HEK293 (cell line): Measurements from ENCODE around the gene ADGRG7.

Experiments used
- CTCF ChIA-PET: fragments of 350-600 bp; formaldehyde crosslinking; extraction: SDS; loops from one replicate; lab custom pipeline; 2021; ENCODE audit warnings: antibody characterized with exemption; lab: Yijun Ruan, JAX
- POLR2A ChIA-PET: fragments of 300-600 bp; formaldehyde crosslinking; extraction: SDS; loops from one replicate; lab custom pipeline; 2020; ENCODE audit warnings: antibody characterized with exemption, inconsistent platforms; lab: Yijun Ruan, JAX
- H3K27ac ChIP-seq: fragments of 200-500 bp; sonication (Bioruptor generic); 2 replicates; pipeline ENCODE4 v1.5.1; 2014; ENCODE audit warnings: low read depth, low read length, control low read depth, inconsistent platforms; ENCODE audit errors: extremely low read depth
- H3K36me3 ChIP-seq, 2 experiments: fragments of 200-500 bp in 1 of 2; sonication (Bioruptor generic) in 1 of 2; 1 replicate in 1 of 2; 2 replicates in 1 of 2; pipeline ENCODE4 v1.5.1; 2014 to 2017; ENCODE audit warnings: inconsistent platforms in 2 of 2, low read length in 2 of 2; ENCODE audit not compliant: control insufficient read depth in 2 of 2, insufficient read depth in 1 of 2
- H3K4me1 ChIP-seq: fragments of 200-500 bp; sonication (Bioruptor generic); 2 replicates; pipeline ENCODE4 v1.5.1; 2014; ENCODE audit warnings: mild to moderate bottlenecking, low read length, inconsistent platforms; ENCODE audit not compliant: control insufficient read depth, insufficient read depth
- H3K4me3 ChIP-seq: 2 replicates; pipeline ENCODE4 v1.5.1; 2011; ENCODE audit warnings: low read depth, mild to moderate bottlenecking, control low read depth, low read length, moderate library complexity
- H3K9me3 ChIP-seq: fragments of 200-500 bp; sonication (Bioruptor generic); 2 replicates; pipeline ENCODE4 v1.5.1; 2014; ENCODE audit warnings: low read depth, low read length, inconsistent platforms; ENCODE audit not compliant: control insufficient read depth, insufficient read depth
- GLIS2 ChIP-seq: fragments of 450-650 bp; formaldehyde crosslinking; IDR thresholded peaks from 2 replicates; pipeline ENCODE4 v1.5.1; 2016; ENCODE audit warnings: missing biosample characterization, missing genetic modification characterization
- WT1 ChIP-seq: fragments of 450-650 bp; formaldehyde crosslinking; IDR thresholded peaks from 2 replicates; pipeline ENCODE4 v1.5.1; 2016; ENCODE audit warnings: missing biosample characterization, missing genetic modification characterization
- ZBTB1 ChIP-seq: fragments of 450-650 bp; formaldehyde crosslinking; IDR thresholded peaks from 2 replicates; pipeline ENCODE4 v1.5.1; 2016; ENCODE audit warnings: missing biosample characterization, missing genetic modification characterization
- ZBTB20 ChIP-seq: fragments of 450-650 bp; formaldehyde crosslinking; IDR thresholded peaks from 2 replicates; pipeline ENCODE4 v1.5.1; 2016; ENCODE audit warnings: missing biosample characterization, missing genetic modification characterization
- ZFP37 ChIP-seq: fragments of 450-650 bp; formaldehyde crosslinking; IDR thresholded peaks from 2 replicates; pipeline ENCODE4 v1.5.1; 2016; ENCODE audit warnings: missing biosample characterization, missing genetic modification characterization
- ZNF426 ChIP-seq: fragments of 450-650 bp; formaldehyde crosslinking; IDR thresholded peaks from 2 replicates; pipeline ENCODE4 v1.5.1; 2017; ENCODE audit warnings: missing biosample characterization, missing genetic modification characterization, mild to moderate bottlenecking, inconsistent platforms, moderate library complexity
- ZNF548 ChIP-seq: fragments of 450-650 bp; formaldehyde crosslinking; IDR thresholded peaks from 2 replicates; pipeline ENCODE4 v1.5.1; 2016; ENCODE audit warnings: missing biosample characterization, missing genetic modification characterization
- ZNF561 ChIP-seq: fragments of 450-650 bp; IDR thresholded peaks from 2 replicates; pipeline ENCODE4 v1.5.1; 2018; ENCODE audit warnings: missing biosample characterization, missing genetic modification characterization, borderline replicate concordance
- ZNF629 ChIP-seq: fragments of 450-650 bp; formaldehyde crosslinking; IDR thresholded peaks from 2 replicates; pipeline ENCODE4 v1.5.1; 2017; ENCODE audit warnings: missing biosample characterization, missing genetic modification characterization
- ZNF658 ChIP-seq: fragments of 450-650 bp; formaldehyde crosslinking; IDR thresholded peaks from 2 replicates; pipeline ENCODE4; 2016; ENCODE audit warnings: missing biosample characterization, missing genetic modification characterization
- TF ChIP-seq, protein P1 (sequence below): fragments of 450-650 bp; formaldehyde crosslinking; IDR thresholded peaks from 2 replicates; pipeline ENCODE4 v1.5.1; 2016; ENCODE audit warnings: missing biosample characterization, missing genetic modification characterization
- TF ChIP-seq, protein P2 (sequence below): fragments of 450-650 bp; formaldehyde crosslinking; IDR thresholded peaks from 2 replicates; pipeline ENCODE4 v1.5.1; 2017; ENCODE audit warnings: missing biosample characterization, missing genetic modification characterization
- TF ChIP-seq, protein P3 (sequence below): fragments of 450-650 bp; formaldehyde crosslinking; IDR thresholded peaks from 2 replicates; pipeline ENCODE4 v1.5.1; 2016; ENCODE audit warnings: missing biosample characterization, missing genetic modification characterization, borderline replicate concordance
- TF ChIP-seq, protein P4 (sequence below): fragments of 450-650 bp; formaldehyde crosslinking; IDR thresholded peaks from 2 replicates; pipeline ENCODE4 v1.5.1; 2016; ENCODE audit warnings: missing biosample characterization, missing genetic modification characterization

The ADGRG7 gene

DNA sequence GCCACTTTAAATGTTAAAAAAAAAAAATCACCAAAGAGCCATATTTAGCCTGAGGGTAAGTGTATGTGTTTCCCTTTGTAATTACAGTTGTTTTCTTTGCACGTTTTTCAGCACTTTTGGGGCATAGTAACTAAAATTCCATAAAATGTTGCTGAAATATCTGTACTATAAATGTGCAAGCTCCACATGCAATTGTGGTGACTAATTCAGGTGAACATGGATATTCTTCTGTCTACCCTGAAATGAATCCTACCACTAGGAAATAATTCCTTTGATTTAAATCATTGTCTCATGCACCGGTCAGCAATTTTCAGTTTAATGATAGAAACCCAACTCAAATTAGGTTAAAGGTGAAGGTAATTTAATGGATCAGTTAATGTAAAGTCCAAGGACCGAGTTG, 86.8 kb downstream of the ADGRG7 start:
- CTCF ChIA-PET: no interaction called here
- TF ChIP-seq, protein P1, sequence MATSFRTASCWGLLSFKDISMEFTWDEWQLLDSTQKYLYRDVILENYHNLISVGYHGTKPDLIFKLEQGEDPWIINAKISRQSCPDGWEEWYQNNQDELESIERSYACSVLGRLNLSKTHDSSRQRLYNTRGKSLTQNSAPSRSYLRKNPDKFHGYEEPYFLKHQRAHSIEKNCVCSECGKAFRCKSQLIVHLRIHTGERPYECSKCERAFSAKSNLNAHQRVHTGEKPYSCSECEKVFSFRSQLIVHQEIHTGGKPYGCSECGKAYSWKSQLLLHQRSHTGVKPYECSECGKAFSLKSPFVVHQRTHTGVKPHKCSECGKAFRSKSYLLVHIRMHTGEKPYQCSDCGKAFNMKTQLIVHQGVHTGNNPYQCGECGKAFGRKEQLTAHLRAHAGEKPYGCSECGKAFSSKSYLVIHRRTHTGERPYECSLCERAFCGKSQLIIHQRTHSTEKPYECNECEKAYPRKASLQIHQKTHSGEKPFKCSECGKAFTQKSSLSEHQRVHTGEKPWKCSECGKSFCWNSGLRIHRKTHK (tag by site-specific recombination): no peak
- TF ChIP-seq, protein P2, sequence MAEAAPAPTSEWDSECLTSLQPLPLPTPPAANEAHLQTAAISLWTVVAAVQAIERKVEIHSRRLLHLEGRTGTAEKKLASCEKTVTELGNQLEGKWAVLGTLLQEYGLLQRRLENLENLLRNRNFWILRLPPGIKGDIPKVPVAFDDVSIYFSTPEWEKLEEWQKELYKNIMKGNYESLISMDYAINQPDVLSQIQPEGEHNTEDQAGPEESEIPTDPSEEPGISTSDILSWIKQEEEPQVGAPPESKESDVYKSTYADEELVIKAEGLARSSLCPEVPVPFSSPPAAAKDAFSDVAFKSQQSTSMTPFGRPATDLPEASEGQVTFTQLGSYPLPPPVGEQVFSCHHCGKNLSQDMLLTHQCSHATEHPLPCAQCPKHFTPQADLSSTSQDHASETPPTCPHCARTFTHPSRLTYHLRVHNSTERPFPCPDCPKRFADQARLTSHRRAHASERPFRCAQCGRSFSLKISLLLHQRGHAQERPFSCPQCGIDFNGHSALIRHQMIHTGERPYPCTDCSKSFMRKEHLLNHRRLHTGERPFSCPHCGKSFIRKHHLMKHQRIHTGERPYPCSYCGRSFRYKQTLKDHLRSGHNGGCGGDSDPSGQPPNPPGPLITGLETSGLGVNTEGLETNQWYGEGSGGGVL (tag by site-specific recombination): no peak
- TF ChIP-seq, protein P3, sequence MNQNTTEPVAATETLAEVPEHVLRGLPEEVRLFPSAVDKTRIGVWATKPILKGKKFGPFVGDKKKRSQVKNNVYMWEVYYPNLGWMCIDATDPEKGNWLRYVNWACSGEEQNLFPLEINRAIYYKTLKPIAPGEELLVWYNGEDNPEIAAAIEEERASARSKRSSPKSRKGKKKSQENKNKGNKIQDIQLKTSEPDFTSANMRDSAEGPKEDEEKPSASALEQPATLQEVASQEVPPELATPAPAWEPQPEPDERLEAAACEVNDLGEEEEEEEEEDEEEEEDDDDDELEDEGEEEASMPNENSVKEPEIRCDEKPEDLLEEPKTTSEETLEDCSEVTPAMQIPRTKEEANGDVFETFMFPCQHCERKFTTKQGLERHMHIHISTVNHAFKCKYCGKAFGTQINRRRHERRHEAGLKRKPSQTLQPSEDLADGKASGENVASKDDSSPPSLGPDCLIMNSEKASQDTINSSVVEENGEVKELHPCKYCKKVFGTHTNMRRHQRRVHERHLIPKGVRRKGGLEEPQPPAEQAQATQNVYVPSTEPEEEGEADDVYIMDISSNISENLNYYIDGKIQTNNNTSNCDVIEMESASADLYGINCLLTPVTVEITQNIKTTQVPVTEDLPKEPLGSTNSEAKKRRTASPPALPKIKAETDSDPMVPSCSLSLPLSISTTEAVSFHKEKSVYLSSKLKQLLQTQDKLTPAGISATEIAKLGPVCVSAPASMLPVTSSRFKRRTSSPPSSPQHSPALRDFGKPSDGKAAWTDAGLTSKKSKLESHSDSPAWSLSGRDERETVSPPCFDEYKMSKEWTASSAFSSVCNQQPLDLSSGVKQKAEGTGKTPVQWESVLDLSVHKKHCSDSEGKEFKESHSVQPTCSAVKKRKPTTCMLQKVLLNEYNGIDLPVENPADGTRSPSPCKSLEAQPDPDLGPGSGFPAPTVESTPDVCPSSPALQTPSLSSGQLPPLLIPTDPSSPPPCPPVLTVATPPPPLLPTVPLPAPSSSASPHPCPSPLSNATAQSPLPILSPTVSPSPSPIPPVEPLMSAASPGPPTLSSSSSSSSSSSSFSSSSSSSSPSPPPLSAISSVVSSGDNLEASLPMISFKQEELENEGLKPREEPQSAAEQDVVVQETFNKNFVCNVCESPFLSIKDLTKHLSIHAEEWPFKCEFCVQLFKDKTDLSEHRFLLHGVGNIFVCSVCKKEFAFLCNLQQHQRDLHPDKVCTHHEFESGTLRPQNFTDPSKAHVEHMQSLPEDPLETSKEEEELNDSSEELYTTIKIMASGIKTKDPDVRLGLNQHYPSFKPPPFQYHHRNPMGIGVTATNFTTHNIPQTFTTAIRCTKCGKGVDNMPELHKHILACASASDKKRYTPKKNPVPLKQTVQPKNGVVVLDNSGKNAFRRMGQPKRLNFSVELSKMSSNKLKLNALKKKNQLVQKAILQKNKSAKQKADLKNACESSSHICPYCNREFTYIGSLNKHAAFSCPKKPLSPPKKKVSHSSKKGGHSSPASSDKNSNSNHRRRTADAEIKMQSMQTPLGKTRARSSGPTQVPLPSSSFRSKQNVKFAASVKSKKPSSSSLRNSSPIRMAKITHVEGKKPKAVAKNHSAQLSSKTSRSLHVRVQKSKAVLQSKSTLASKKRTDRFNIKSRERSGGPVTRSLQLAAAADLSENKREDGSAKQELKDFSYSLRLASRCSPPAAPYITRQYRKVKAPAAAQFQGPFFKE: no peak
- TF ChIP-seq ZFP37: no peak
- no peak for TF ChIP-seq ZBTB1 (tag by site-specific recombination)
- TF ChIP-seq, protein P4, sequence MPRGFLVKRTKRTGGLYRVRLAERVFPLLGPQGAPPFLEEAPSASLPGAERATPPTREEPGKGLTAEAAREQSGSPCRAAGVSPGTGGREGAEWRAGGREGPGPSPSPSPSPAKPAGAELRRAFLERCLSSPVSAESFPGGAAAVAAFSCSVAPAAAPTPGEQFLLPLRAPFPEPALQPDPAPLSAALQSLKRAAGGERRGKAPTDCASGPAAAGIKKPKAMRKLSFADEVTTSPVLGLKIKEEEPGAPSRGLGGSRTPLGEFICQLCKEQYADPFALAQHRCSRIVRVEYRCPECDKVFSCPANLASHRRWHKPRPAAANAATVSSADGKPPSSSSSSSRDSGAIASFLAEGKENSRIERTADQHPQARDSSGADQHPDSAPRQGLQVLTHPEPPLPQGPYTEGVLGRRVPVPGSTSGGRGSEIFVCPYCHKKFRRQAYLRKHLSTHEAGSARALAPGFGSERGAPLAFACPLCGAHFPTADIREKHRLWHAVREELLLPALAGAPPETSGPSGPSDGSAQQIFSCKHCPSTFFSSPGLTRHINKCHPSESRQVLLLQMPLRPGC: no peak
- no peak for TF ChIP-seq ZBTB20 (tag by site-specific recombination)
- TF ChIP-seq ZNF548 (tag by site-specific recombination): no peak
- TF ChIP-seq, all 188 proteins: peak for 0
- POLR2A ChIA-PET: no interaction called here
- H3K36me3 ChIP-seq: no peaks in the 10 kb centered on the region
- no peaks in the 10 kb centered on the region for H3K4me1 ChIP-seq
- H3K9me3 ChIP-seq: no peaks in the 10 kb centered on the region
- no peak overlapping the region for H3K4me3 ChIP-seq
- H3K27ac ChIP-seq: no peak overlapping the region

DNA sequence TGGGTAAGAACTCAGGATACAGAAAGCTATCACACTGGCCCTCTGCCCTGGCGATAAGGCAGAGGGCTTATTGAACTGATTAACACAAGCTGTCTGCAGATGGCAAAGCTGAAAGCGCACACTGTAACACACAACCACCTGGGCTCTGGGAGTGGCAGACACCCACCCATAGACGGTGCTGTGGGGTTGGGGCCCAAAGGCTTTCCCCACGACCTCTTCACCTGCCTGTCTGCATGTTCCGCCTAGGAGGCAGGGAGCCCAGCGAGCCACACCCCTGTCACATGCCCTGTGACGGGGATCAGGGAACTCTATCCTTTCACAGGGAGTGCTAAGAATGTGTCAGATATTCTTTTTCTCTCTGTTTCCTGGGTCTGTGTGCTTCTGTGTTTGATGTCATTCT, 87.8 kb downstream of the ADGRG7 start:
- Histone ChIP-seq H3K4me1 (no peaks in the 10 kb centered on the region), H3K9me3 (no peaks in the 10 kb centered on the region), H3K27ac (no peak overlapping the region), H3K36me3 (no peaks in the 10 kb centered on the region), H3K4me3 (no peak overlapping the region)
- ChIA-PET POLR2A (no interaction called here), CTCF (no interaction called here)
- no peak for TF ChIP-seq ZNF426

DNA sequence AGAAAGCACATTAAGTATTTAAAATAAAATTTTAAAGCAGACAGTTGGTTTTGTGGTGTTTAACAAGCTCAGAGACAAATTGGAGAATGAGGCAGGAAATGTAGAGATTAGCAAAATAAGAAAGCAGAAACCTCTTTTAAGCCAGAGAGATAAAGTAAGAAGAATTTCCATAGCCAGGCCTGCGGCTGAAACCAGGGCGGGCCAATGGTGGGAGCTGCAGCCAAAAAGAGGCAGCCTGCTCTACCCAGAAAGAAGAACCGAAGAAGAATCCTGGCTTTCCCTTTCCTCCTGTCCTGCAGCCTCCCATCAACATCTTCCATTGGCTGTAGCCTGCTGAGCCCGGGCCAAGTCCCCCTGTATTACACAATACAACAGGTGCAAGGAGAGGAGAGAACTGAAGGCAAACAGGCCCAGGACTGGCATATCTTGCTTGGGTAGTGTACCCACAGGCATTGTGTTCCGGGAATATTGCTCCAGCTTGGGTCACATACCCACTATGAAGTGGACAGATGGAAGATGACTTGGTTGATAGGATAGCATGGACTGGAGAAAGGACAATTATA, 88.4 kb downstream of the ADGRG7 start:
- Histone ChIP-seq H3K4me1 (no peaks in the 10 kb centered on the region), H3K27ac (no peak overlapping the region), H3K4me3 (no peak overlapping the region), H3K36me3 (no peaks in the 10 kb centered on the region), H3K9me3 (no peaks in the 10 kb centered on the region)
- ChIA-PET CTCF (no interaction called here), POLR2A (no interaction called here)
- TF ChIP-seq GLIS2 (tag by site-specific recombination) (no peak), WT1 (tag by site-specific recombination) (no peak), ZNF629 (tag by site-specific recombination) (no peak), ZNF561 (tag by site-specific recombination) (no peak), ZNF658 (tag by site-specific recombination) (no peak)
- TF ChIP-seq, protein P3: no peak
